ENCODE measurements around the gene USH2A. TPM values are rescaled to one million over a fixed set of nuclear protein-coding genes. Genes with fewer than 3 reads are reported as not detected.

Gene USH2A
- total RNA-seq, 1 experiment from 2014 or later = not detected

- Histone ChIP-seq H2AFZ (ENCODE audit: low read depth, low read length, poor library complexity, severe bottlenecking) (no peak overlapping the region), H3K9me2 (ENCODE audit: insufficient read depth) (no peaks in the 10 kb centered on the region), H3K79me2 (ENCODE audit: insufficient read depth, low read length) (no peaks in the 10 kb centered on the region), H3K27me3 (ENCODE audit: insufficient read depth, low read length) (no peaks in the 10 kb centered on the region), H3K36me3 (ENCODE audit: control insufficient read depth in 1 of 2, insufficient read depth in 2 of 2, low read length in 2 of 2) (no peaks in the 10 kb centered on the region), H3K27ac (ENCODE audit: low read depth, low read length) (no peak overlapping the region), H3K9me3 (ENCODE audit: control insufficient read depth in 1 of 2, insufficient read depth in 1 of 2, low read depth in 1 of 2, low read length in 2 of 2) (no peaks in the 10 kb centered on the region), H3K4me2 (ENCODE audit: low read length) (no peak overlapping the region), H4K20me1 (ENCODE audit: insufficient read depth) (no peaks in the 10 kb centered on the region), H3K4me3 (replicated peaks in 1 of 2; ENCODE audit: low read depth in 1 of 2, low read length in 2 of 2) (no peak overlapping the region), H3K4me1 (ENCODE audit: control insufficient read depth in 1 of 2, insufficient read depth in 2 of 2, low read length in 2 of 2) (no peaks in the 10 kb centered on the region), H3K9ac (ENCODE audit: low read length) (no peak overlapping the region)
- intact Hi-C loops (cut with micrococcal nuclease) = no loop called here
- RAD21 ChIA-PET (ENCODE audit: low non-redundant PET in 1 of 2, low total read pairs in 2 of 2, uncharacterized antibody in 2 of 2, unreplicated experiment in 2 of 2) = no interaction called here
- ATAC-seq = no peak
- BruUV-seq (replicated peaks) = no TSS peak
- POLR2A ChIA-PET = no interaction called here
- no peak for TF ChIP-seq POLR2AphosphoS5 (IDR thresholded peaks at IDR 0.05; ENCODE audit: low read depth, low read length)
- no peak for TF ChIP-seq ATF3 (IDR thresholded peaks at IDR 0.05)
- TF ChIP-seq CEBPB (IDR thresholded peaks at IDR 0.05; ENCODE audit: low read depth) = no peak
- no peak for TF ChIP-seq ZFX (IDR thresholded peaks at IDR 0.05)
- no peak for TF ChIP-seq SRF (IDR thresholded peaks at IDR 0.05; ENCODE audit: low read depth)
- TF ChIP-seq EGR1 (IDR thresholded peaks at IDR 0.05; ENCODE audit: low read depth) = no peak
- no peak for TF ChIP-seq YY1 (IDR thresholded peaks at IDR 0.05; ENCODE audit: extremely low read depth, insufficient replicate concordance, low read depth, low read length)
- TF ChIP-seq CBX3 (IDR thresholded peaks at IDR 0.05; ENCODE audit: low read depth) = no peak
- no peak for TF ChIP-seq TCF7L2 (IDR thresholded peaks at IDR 0.05; ENCODE audit: borderline replicate concordance, extremely low read depth, insufficient read depth, insufficient read length)
- no peak for TF ChIP-seq CTCF (IDR thresholded peaks at IDR 0.05 in 2 of 3, conservative IDR thresholded peaks at IDR 0.05 in 1 of 3; ENCODE audit: borderline replicate concordance in 1 of 3, insufficient read depth in 1 of 3, low read depth in 2 of 3, low read length in 2 of 3)
- TF ChIP-seq ELF1 (IDR thresholded peaks at IDR 0.05; ENCODE audit: borderline replicate concordance, low read depth) = no peak
- TF ChIP-seq FOSL1 (IDR thresholded peaks at IDR 0.05; ENCODE audit: low read depth) = no peak
- TF ChIP-seq EZH2phosphoT487 (IDR thresholded peaks at IDR 0.05; ENCODE audit: borderline replicate concordance) = no peak
- no peak for DNase-seq (ENCODE audit: low read depth, low spot score)
- CTCF ChIA-PET = no interaction called here
Observed at GRCh38 chr1:216057063-216057462, 366.2 kb downstream of the USH2A start.

Data from HCT116 (cell line).